Measurements from ENCODE around the gene APBB2.

APBB2 gene

DNA sequence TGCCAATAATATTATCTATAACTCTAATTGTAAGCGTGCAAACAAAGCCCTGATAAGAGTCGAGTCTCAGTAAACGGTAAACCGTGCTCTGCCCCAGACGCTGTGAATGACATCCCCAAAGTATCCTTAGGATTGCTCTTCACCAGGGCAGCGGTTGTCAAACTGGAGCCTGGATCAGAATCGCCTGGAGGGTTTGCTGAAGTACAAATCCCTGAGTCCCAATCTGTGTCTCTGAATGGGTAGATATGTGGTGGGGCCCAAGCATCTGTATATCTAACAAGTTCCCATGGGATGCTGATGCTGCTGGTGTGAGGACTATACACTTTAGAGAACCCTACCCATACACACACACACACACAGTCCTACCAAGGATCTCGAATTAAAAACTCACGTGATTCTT is 813 bp upstream of the APBB2 start:
- DNase-seq, result no peak

DNA sequence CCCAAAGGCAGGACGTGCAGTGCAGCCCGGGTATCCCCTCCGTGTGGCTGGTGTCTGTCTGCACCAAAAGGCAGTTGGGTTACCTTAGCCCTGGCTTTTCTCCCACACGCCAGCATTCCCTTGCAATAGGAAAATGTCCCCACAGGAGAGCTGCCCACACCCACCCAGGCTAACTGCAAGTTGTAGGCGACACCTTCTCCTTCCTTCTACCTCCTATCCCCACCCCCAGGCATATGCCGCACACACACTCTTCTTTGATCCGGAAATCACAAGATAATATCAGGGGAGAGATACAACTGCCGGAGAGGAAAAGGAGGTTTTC is 444 bp upstream of the APBB2 start:
- DNase-seq, result no peak

- no peak for DNase-seq
These were observed 662 bp downstream of the APBB2 start for GRCh38 chr4:41213625-41214135.

GRCh38 chr4:41212616-41213203 is 1.6 kb downstream of the APBB2 start:
- DNase-seq, result peak; percentile 12

- no peak for DNase-seq
These were observed 2.3 kb downstream of the APBB2 start for GRCh38 chr4:41211951-41212615.

- no peak for DNase-seq
These were observed 4.4 kb downstream of the APBB2 start for GRCh38 chr4:41209901-41210300.

GRCh38 chr4:41209187-41209586 is 5.2 kb downstream of the APBB2 start:
- DNase-seq, result no peak

DNA sequence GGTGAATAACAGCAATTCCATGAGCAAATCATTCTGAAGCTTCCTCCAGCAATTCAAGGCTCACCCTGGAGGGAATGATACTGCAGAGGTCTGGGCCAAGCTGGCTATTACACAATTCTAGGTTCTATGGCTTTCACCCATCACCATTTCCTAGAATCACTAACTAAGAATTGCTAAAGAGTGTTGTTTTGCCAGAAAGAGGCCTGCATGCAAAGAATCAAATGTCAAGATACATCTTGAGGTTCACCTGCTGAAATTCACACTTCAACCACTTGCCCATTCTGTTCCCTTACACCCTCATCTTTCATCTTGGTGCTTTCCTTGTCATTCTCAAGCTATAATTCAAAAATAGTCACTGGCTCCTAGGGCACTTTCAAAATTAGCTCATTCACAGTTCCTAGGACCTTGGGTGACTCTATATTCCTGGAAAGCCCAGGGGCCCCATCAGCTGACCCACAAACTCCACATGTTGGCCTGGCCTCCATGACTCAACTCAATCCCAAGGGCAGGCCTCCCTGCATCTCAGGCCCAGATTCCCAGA is 7.0 kb downstream of the APBB2 start:
- DNase-seq, result no peak

DNA sequence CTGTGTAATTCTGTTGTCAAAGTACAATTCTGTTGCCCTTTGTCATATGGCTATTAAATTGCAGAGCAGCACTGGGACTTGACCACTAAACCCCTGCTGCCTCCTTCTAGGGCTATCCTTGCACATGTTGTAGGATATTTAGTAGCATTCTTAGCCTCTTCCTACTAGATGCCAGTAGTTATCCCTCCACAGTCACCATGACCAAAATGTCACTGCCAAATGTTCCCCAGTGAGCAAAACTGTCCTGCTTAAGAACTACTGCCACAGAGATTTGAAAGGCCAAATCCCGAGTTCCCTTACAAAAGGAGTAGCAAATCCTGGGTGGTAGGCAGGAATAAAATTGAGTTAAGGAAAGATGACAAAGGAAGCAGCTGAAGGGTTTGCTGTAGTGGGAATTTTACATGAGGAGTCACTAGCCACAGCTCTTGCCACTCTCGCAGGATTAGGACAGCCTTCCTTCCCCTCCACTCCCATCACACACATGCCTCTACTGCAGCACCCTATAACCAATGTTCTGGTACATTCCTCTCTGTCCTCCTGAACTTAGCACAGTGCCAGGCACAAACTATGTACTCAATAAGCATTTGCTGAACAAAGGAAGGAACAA is 8.4 kb downstream of the APBB2 start:
- DNase-seq, result no peak

GRCh38 chr4:41205130-41205529 is 9.2 kb downstream of the APBB2 start:
- no peak for DNase-seq

GRCh38 chr4:41204400-41204978 is 9.9 kb downstream of the APBB2 start:
- no peak for DNase-seq

GRCh38 chr4:41203841-41204240 is 10.5 kb downstream of the APBB2 start:
- DNase-seq, result no peak

DNA sequence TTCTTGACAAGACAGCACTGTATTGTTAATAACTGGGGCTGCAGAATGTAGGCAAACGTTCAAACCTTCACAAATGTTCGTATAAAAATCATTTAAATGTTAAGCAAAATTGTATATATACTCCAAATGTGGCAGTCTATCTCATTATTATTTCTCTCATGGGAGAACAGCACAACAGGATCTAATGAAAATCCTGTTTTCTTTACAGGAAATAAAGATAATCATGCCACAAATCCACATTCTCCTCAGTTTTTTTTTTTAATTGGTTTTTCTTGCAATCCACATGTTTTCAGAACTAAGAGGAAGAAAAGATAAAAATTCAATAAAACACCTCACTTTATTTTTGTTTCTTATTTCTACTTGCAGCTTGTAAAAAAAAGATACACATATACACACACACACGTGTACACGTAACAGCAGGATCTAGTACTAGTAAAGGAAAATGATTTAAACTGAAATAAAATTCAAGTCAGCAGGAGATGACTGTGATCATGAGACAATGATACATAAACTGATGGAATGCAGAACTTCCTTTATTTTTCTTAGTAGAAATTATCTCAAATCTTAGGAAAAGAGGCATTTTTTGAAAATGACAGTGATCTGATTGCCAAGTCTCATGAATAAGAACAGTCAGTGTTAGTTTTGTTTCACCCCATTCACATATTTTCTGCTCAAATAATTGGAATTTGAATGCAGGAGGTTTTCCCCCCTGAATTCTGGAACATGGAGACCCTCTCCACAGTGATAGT is 11.3 kb downstream of the APBB2 start:
- DNase-seq, result no peak

- no peak for DNase-seq
These were observed 12.0 kb downstream of the APBB2 start for GRCh38 chr4:41202356-41202755.

DNA sequence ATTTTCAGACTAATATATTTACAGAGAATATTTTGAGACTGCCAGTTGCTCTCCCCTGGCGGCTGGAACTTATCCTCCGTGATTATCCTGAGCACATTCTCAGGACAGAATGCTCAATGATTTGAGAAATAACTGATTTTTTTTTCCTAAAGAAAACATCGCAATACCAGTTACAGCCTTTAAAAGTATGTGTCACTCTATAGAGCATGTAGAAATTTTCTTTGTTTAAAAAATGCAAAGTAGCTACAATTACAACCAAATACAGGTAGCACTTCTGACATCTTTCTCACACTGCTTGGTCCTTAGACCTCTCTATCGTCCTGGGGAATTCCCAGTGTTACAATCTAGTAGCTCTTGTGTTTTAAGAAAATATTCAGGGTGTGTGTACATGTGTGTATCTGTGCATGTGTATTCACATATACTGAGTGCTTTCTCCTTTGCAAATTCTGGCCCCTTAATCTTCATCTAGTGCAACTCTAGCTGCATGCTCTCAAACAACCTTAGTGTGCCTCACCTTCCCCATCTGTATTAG is 13.8 kb downstream of the APBB2 start:
- no peak for DNase-seq

GRCh38 chr4:41199788-41200187 is 14.6 kb downstream of the APBB2 start:
- DNase-seq, result no peak

- DNase-seq, result no peak
These were observed 16.3 kb downstream of the APBB2 start for GRCh38 chr4:41197996-41198395.

- DNase-seq, result no peak
These were observed 16.8 kb downstream of the APBB2 start for GRCh38 chr4:41197495-41197894.

DNA sequence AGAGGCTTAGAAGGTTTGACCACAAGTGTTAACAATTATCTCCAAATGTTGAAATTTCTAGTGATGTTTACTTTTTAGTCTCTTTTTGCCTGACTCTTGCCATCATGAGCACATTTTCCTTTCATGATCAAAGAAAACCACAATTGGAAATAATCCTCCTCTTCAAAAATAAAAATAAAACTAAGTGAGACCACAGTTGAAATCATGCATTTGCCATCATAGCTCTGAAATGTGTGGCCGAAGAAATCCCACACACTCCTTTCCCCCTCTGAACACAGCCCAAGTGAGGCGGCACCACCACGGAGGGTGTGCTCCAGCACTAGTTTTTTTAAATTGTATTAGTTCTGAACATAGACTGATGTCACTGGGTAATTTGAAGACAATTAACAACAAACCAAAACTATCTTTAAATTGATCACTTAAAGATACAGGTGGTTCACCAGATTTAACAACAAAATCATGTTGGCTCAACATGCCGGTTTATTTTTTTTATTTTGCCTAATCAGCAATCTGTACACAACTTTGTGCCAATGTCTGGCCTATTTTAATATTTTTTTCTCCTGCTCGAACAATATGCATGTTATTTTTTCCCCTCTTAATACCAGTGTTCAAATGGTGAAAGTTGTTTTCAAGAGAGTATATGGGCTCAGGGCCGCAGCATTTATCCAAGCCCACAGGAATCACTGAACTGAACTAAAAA is 17.6 kb downstream of the APBB2 start:
- DNase-seq, result no peak

- no peak for DNase-seq
These were observed 22.2 kb downstream of the APBB2 start for GRCh38 chr4:41192136-41192535.

DNA sequence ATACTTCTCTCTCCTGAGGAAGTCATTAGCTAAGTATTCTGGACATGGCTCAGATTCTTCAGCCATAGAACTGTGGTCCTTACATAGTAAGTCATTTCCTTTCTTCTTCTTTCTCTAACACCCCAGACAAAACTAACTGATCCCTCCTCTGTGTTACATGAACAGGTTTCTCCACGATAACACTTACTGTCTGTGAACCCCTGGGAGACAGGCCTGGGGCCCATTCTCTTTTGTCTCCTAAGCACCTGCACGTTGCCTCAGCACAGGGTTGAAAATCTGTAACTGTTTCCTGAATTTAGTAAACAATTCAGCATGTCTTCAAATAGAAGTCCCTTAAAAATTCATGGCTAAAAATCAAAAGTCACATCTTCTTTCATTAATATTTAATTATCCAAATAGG is 24.7 kb downstream of the APBB2 start:
- no peak for DNase-seq

GRCh38 chr4:41189076-41189475 is 25.3 kb downstream of the APBB2 start:
- DNase-seq, result no peak

Data from hematopoietic multipotent progenitor cell treated with erythropoietin and hydrocortisone succinate and interleukin-3 and kit ligand, for 8 days (in vitro differentiated cells).